ENCODE measurements around the gene CCDC78.

DNA sequence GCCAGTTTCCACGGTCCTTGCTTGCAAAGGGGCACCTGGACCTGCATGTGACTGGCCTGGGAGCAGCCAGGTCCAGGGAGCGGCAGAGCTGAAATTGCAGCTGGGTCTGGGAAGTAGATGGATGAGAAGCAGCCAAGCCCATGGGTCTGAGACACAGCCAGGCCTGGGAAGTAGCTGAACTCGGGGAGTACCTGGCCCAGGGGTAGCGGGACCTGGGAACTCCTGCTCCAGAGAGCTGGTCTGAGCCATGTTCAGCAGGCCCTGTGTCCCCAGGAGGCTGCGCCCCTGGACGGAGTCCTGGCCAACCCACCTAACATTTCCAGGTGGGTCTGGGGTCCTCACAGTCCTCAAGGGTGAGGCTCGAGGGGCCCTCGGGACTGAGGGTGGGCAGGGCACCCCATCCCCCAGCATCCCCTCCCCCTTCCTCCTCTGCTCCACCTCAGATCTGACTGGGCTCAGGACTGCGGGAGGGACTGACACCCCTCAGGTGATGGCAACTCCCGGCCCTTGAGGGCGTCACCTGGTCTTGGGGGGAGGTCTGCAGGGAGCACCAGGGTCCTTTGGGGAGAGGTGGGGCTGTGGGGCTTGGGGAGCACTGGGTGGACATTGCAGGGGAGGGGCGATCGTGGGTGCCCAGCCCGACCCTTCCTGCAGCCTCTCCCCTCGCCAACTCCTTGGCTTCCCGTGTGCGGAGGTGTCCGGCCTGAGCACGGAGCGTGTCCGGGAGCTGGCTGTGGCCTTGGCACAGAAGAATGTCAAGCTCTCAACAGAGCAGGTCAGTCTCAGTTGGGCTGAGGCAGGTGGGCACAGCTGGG, 37.3 kb upstream of the CCDC78 start:
- TF ChIP-seq, protein P1, sequence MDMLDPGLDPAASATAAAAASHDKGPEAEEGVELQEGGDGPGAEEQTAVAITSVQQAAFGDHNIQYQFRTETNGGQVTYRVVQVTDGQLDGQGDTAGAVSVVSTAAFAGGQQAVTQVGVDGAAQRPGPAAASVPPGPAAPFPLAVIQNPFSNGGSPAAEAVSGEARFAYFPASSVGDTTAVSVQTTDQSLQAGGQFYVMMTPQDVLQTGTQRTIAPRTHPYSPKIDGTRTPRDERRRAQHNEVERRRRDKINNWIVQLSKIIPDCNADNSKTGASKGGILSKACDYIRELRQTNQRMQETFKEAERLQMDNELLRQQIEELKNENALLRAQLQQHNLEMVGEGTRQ (IDR thresholded peaks at IDR 0.05; ENCODE audit: low read depth, low read length), result no peak
- TF ChIP-seq CTCF (conservative IDR thresholded peaks at IDR 0.05; ENCODE audit: low read depth, low read length), result no peak
- no peak for TF ChIP-seq MAZ (IDR thresholded peaks at IDR 0.05; ENCODE audit: borderline replicate concordance, low read depth, low read length)
- TF ChIP-seq POLR2A (IDR thresholded peaks at IDR 0.05; ENCODE audit: low read depth, low read length), result no peak
- no peak for TF ChIP-seq RAD21 (IDR thresholded peaks at IDR 0.05; ENCODE audit: low read length)
- TF ChIP-seq CEBPB (IDR thresholded peaks at IDR 0.05; ENCODE audit: low read depth, low read length), result no peak

All from IMR-90 (cell line).